Measurements from ENCODE around the gene TFR2.

Gene TFR2

GRCh38 chr7:100599911-100600729 is 41.2 kb downstream of the TFR2 start:
- no peak overlapping the region for H3K27ac Mint-ChIP-seq
- H3K4me3 Mint-ChIP-seq: no peak overlapping the region
- H3K4me1 Mint-ChIP-seq (ENCODE audit: low read depth): peaks cover 12% of the 10 kb centered on the region
- no peaks in the 10 kb centered on the region for H3K36me3 Mint-ChIP-seq
- H3K9me3 Mint-ChIP-seq (ENCODE audit: low read depth): no peaks in the 10 kb centered on the region
- H3K27me3 Mint-ChIP-seq: no peaks in the 10 kb centered on the region

- Mint-ChIP-seq H3K27me3 (no peaks in the 10 kb centered on the region), H3K4me1 (ENCODE audit: low read depth) (peaks cover 3% of the 10 kb centered on the region), H3K4me3 (no peak overlapping the region), H3K36me3 (no peaks in the 10 kb centered on the region), H3K9me3 (ENCODE audit: low read depth) (no peaks in the 10 kb centered on the region), H3K27ac (no peak overlapping the region)
These were observed 42.9 kb downstream of the TFR2 start for GRCh38 chr7:100598425-100598824.

GRCh38 chr7:100595188-100595587 is 46.2 kb downstream of the TFR2 start:
- Mint-ChIP-seq H3K4me1 (ENCODE audit: low read depth) (no peaks in the 10 kb centered on the region), H3K4me3 (no peak overlapping the region), H3K27ac (no peak overlapping the region), H3K9me3 (ENCODE audit: low read depth) (no peaks in the 10 kb centered on the region), H3K36me3 (no peaks in the 10 kb centered on the region), H3K27me3 (peaks cover 3% of the 10 kb centered on the region)

GRCh38 chr7:100591596-100591995 is 49.8 kb downstream of the TFR2 start:
- peaks cover 5% of the 10 kb centered on the region for H3K4me1 Mint-ChIP-seq (ENCODE audit: low read depth)
- no peak overlapping the region for H3K4me3 Mint-ChIP-seq
- H3K27ac Mint-ChIP-seq: no peak overlapping the region
- H3K36me3 Mint-ChIP-seq: no peaks in the 10 kb centered on the region
- H3K27me3 Mint-ChIP-seq: peaks cover 3% of the 10 kb centered on the region
- no peaks in the 10 kb centered on the region for H3K9me3 Mint-ChIP-seq (ENCODE audit: low read depth)

GRCh38 chr7:100590077-100590737 is 51.1 kb downstream of the TFR2 start:
- peaks cover 3% of the 10 kb centered on the region for H3K27me3 Mint-ChIP-seq
- no peak overlapping the region for H3K27ac Mint-ChIP-seq
- peaks cover 9% of the 10 kb centered on the region for H3K4me1 Mint-ChIP-seq (ENCODE audit: low read depth)
- H3K9me3 Mint-ChIP-seq (ENCODE audit: low read depth): no peaks in the 10 kb centered on the region
- H3K36me3 Mint-ChIP-seq: no peaks in the 10 kb centered on the region
- no peak overlapping the region for H3K4me3 Mint-ChIP-seq

GRCh38 chr7:100589341-100589947 is 51.9 kb downstream of the TFR2 start:
- Mint-ChIP-seq H3K27ac (no peak overlapping the region), H3K27me3 (peaks cover 3% of the 10 kb centered on the region), H3K36me3 (no peaks in the 10 kb centered on the region), H3K4me1 (ENCODE audit: low read depth) (peaks cover 15% of the 10 kb centered on the region), H3K9me3 (ENCODE audit: low read depth) (no peaks in the 10 kb centered on the region), H3K4me3 (no peak overlapping the region)

GRCh38 chr7:100588438-100588837 is 52.9 kb downstream of the TFR2 start:
- peaks cover 3% of the 10 kb centered on the region for H3K27me3 Mint-ChIP-seq
- H3K4me3 Mint-ChIP-seq: peak overlapping the region; percentile 98
- H3K36me3 Mint-ChIP-seq: no peaks in the 10 kb centered on the region
- H3K27ac Mint-ChIP-seq: no peak overlapping the region
- H3K9me3 Mint-ChIP-seq (ENCODE audit: low read depth): no peaks in the 10 kb centered on the region
- H3K4me1 Mint-ChIP-seq (ENCODE audit: low read depth): peaks cover 24% of the 10 kb centered on the region

GRCh38 chr7:100586266-100587025 is 54.9 kb downstream of the TFR2 start, which contains the start of gene FBXO24:
Gene FBXO24, plus strand, starts transcription at chr7:100586328. Its CDS starts 298 bp downstream, at chr7:100586626.
- Mint-ChIP-seq H3K4me3 (peak within 1 kb of the TSS; percentile 98), H3K27me3 (peaks cover 3% of the 10 kb centered on the region), H3K9me3 (ENCODE audit: low read depth) (no peaks in the 10 kb centered on the region), H3K4me1 (ENCODE audit: low read depth) (peaks cover 41% of the 10 kb centered on the region), H3K36me3 (no peaks in the 10 kb centered on the region), H3K27ac (peak within 1 kb of the TSS; percentile 90)

GRCh38 chr7:100585511-100586265 is 55.7 kb downstream of the TFR2 start, which contains the start of gene LRCH4:
Gene LRCH4, minus strand, starts transcription at chr7:100586129. Its CDS starts 29 bp downstream, at chr7:100586100.
- peaks cover 41% of the 10 kb centered on the region for H3K4me1 Mint-ChIP-seq (ENCODE audit: low read depth)
- no peaks in the 10 kb centered on the region for H3K36me3 Mint-ChIP-seq
- H3K27ac Mint-ChIP-seq: peak within 1 kb of the TSS; percentile 90
- H3K27me3 Mint-ChIP-seq: peaks cover 3% of the 10 kb centered on the region
- no peaks in the 10 kb centered on the region for H3K9me3 Mint-ChIP-seq (ENCODE audit: low read depth)
- H3K4me3 Mint-ChIP-seq: peak within 1 kb of the TSS; percentile 98

GRCh38 chr7:100584683-100585510 is 56.5 kb downstream of the TFR2 start:
- Mint-ChIP-seq H3K4me3 (peak overlapping the region; percentile 98), H3K36me3 (no peaks in the 10 kb centered on the region), H3K27me3 (no peaks in the 10 kb centered on the region), H3K27ac (peak overlapping the region; percentile 90), H3K4me1 (ENCODE audit: low read depth) (peaks cover 41% of the 10 kb centered on the region), H3K9me3 (ENCODE audit: low read depth) (no peaks in the 10 kb centered on the region)

GRCh38 chr7:100584054-100584682 is 57.2 kb downstream of the TFR2 start:
- peak overlapping the region; percentile 95 for H3K27ac Mint-ChIP-seq
- peaks cover 41% of the 10 kb centered on the region for H3K4me1 Mint-ChIP-seq (ENCODE audit: low read depth)
- peaks cover 2% of the 10 kb centered on the region for H3K36me3 Mint-ChIP-seq
- H3K27me3 Mint-ChIP-seq: no peaks in the 10 kb centered on the region
- peak overlapping the region; percentile 98 for H3K4me3 Mint-ChIP-seq
- no peaks in the 10 kb centered on the region for H3K9me3 Mint-ChIP-seq (ENCODE audit: low read depth)

GRCh38 chr7:100583132-100584053 is 58.0 kb downstream of the TFR2 start:
- Mint-ChIP-seq H3K36me3 (peaks cover 2% of the 10 kb centered on the region), H3K9me3 (ENCODE audit: low read depth) (no peaks in the 10 kb centered on the region), H3K27me3 (no peaks in the 10 kb centered on the region), H3K4me3 (peak overlapping the region; percentile 98), H3K27ac (peak overlapping the region; percentile 95), H3K4me1 (ENCODE audit: low read depth) (peaks cover 44% of the 10 kb centered on the region)

All from activated naive CD8-positive, alpha-beta T cell (primary cell).